ENCODE measurements around the gene EEF2.
"Not testable (repeated sequence)": the region's sequence is repeated elsewhere in the genome, so short reads cannot be mapped to it uniquely, and the experiment has no call there.

Gene EEF2

GRCh38 chr19:3944018-3944721 is 41.1 kb downstream of the EEF2 start:
- no peak for DNase-seq (ENCODE audit: low read depth in 3 of 3)

DNA sequence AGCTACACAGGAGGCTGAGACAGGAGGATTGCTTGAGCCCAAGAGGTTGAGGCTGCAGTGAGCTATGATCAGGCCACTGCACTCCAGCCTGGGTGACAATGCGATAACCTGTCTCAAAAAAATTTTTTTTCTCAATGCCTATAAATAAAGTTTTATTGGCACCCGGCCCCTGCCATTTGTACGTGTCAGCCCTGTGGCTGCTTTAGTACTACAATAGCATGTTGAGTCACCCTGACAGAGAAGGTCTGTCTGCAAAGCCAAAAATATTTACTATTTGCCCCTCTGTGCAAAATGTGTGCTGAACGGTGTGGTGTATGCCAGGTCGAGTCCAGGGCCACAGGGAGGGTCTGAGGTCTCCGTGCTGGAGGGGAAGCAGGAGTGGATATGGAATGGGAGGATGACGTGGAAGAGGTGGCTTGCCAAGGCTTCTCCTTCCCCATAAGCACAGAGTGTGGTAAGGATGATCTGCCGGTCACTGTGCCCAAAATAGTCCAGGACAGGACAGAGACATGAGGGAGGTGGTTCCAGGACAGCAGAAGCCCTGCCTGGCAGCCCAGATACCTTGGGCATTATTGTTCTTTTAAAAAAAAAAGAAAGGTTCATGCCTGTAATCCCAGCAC is 42.4 kb downstream of the EEF2 start:
- DNase-seq (ENCODE audit: low read depth in 3 of 3) = no peak

- DNase-seq (ENCODE audit: low read depth in 3 of 3) = not testable (repeated sequence)
Measured at GRCh38 chr19:3938300-3938950, 46.8 kb downstream of the EEF2 start.

DNA sequence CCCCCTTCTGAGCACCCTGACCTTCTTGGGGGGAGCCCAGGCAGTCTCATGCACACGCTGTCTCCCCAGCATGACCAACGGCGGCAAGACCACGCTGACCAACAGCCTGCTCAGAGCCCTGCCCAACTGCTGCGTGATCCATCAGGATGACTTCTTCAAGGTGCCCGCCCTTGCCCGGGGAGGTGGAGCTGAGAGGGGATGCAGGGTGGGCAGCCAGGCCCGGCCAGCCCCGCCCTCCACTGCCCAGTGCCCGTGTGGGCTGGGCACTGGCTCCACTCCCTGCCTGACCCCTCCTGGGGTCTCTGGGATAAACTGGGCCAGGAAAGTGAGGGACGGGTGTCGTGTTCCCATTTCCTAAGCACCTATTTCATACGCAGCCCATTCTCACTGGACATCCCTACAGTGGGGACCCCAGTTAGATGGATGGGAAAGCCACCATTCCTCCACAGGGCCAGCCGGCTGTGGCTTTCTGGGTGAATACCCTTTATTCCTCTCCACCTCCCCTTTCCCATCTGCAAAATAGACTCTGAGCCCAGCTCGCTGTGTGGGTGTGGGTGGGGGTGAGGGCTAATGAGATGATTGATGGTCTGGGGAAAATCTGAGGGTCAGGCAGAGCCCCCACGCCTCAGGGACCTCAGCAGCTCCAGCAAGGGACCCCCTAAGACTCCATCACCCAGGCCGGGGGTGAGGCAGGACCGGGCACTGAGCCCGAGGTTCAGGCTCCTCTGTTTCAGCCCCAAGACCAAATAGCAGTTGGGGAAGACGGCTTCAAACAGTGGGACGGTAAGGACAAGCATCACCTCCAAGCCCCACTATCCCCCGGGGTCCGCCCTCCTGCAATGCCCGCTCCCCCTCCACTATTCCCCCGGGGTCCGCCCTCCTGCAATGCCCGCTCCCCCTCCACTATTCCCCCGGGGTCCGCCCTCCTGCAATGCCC is 48.5 kb downstream of the EEF2 start:
- no peak for DNase-seq (ENCODE audit: low read depth in 3 of 3)

GRCh38 chr19:3932931-3933810 is 52.1 kb downstream of the EEF2 start, which contains the start of gene NMRK2:
TSS of gene NMRK2 (plus strand) at chr19:3933069. CDS start at chr19:3933672, 603 bp downstream.
- DNase-seq (ENCODE audit: low read depth in 3 of 3) = peak in 1 of 3 experiments; percentile 5

DNA sequence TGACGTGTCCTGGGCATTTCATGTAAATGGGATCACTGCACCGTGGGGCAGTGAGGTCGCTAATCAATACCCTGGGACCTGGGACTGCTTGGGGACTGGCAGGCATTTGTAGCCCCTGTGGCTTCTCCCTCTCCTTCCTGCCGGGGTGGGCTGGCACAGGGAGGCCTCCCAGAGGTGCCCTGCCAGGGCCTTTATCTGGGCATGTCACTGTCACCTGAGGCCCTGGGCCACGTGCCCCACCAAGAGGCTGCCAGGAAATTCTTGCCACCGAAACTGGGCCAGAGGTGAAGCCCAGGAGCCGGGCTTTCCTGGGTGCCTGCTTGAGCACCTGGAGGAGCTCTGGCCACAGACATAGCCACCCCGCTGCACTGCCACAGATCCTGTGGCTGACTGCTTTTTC is 54.2 kb downstream of the EEF2 start:
- DNase-seq (ENCODE audit: low read depth in 3 of 3) = no peak
